Stimulated activated CD8-positive, alpha-beta memory T cell treated with anti-CD3 and anti-CD28 coated beads, Interleukin-12 subunit alpha, Interleukin-12 subunit beta, amount 100 ng/mL, for 24 hours (primary cell): Measurements from ENCODE around the gene MAN2A1.
A peak's percentile ranks its signal among the peaks of the same experiment; 100 is the strongest.

ENCODE experiments used
- DNase-seq: peaks from one replicate; pipeline ENCODE4 v3.0.0-alpha.2; 2020; ENCODE audit errors: extremely low read depth

MAN2A1 gene

DNA sequence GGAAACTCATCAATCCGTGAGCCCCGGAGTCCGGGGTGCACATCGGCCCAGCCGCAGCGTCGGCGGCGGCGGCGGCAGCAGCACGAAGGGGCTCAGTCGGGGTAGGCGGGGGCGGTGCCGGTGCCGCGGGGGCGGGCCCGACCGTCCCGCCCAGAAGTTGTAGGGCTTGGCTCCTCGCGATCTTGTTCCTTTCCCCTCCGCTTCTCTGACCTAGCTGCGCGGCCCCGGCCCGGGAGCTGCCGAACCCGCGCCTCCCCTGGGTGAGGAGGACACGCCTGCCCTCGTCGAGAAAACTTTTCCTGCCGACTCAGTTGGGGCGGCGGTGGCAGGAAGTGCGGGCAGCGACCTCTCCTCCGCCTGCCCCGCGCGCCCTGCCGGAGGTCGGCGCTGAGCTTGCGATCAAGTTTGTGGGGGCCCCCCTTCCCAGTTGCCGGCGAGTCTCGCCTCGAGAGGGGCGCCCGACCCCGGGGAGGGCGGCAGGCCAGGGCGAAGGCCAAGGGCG lies at the start of gene MAN2A1:
MAN2A1 (plus strand) TSS at position 188 of the 502 bp plus-strand sequence. CDS start 491 bp downstream, outside the sequence.
- peak; percentile 51 for DNase-seq

GRCh38 chr5:109640976-109641375 lies 48.8 kb upstream of the MAN2A1 start:
- no peak for DNase-seq

- DNase-seq: no peak
Observed at GRCh38 chr5:109643791-109644350, 45.9 kb upstream of the MAN2A1 start.

GRCh38 chr5:109644829-109645228 lies 44.9 kb upstream of the MAN2A1 start:
- no peak for DNase-seq

GRCh38 chr5:109645707-109646192 lies 44.0 kb upstream of the MAN2A1 start:
- no peak for DNase-seq

GRCh38 chr5:109649318-109649717 lies 40.4 kb upstream of the MAN2A1 start:
- no peak for DNase-seq

DNA sequence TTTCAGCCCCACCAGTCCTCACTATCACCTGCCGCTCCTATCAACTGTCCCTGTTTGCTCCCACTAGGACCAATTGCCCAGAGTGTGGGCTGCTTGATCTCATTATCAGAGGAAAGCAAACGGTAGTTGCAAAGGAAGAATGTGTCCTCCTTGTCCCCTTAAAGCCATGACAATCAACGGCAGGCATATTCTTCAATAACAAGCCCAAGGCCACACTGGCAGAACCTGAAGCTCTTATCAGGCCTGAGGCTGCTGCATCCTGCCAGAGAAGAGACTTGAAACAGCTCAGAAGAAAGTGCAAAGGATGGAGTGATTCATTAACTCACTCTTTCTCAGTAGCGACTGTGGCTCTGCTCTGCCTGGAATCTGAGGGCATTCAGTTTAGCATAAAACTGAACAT lies 39.2 kb upstream of the MAN2A1 start:
- no peak for DNase-seq

- no peak for DNase-seq
Observed at GRCh38 chr5:109652096-109652495, 37.6 kb upstream of the MAN2A1 start.

GRCh38 chr5:109653042-109653441 lies 36.7 kb upstream of the MAN2A1 start:
- DNase-seq: no peak

- DNase-seq: no peak
Observed at GRCh38 chr5:109653561-109654239, 36.0 kb upstream of the MAN2A1 start.

GRCh38 chr5:109654455-109654854 lies 35.3 kb upstream of the MAN2A1 start:
- DNase-seq: no peak

DNA sequence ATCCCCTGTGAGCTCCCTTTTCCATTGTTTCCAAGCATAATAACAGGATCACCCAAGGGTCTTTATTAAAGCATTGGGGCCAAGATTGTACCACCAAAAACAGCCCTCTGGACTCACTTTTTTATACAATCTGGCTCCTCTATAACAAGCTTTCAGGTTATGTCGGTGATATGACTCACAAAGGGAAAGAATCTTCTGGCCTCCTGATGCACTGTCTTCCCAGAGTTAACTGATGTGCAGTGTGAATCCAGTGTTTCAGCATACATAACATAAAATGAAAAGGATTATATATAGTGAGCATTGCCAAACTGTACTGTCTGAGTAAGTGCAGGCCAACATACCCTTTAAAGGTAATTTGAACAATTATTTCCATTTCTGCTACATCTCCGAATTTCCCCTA lies 33.9 kb upstream of the MAN2A1 start:
- no peak for DNase-seq

- DNase-seq: no peak
Observed at GRCh38 chr5:109656829-109657228, 32.9 kb upstream of the MAN2A1 start.

GRCh38 chr5:109659901-109660300 lies 29.8 kb upstream of the MAN2A1 start:
- DNase-seq: no peak

GRCh38 chr5:109660301-109660700 lies 29.4 kb upstream of the MAN2A1 start:
- DNase-seq: no peak

DNA sequence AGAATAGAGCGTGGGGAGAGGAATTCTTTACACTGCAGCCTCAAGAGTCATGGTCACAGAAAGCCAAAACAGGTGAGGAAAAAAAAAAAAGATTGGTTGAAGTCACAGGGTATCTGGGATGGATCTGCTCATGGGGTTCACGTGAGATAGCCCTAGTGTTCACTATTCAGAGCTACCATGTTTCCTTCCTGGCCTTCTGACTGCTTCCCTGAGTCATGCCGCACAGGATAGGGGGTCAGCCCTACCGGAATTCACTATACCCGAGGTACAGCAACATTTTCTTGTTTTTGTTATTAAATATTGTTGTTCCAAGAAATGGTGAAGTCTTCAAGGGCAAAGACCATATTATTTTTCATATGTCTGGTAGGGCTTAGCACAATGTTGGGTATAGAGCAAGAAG lies 21.5 kb upstream of the MAN2A1 start:
- no peak for DNase-seq

DNA sequence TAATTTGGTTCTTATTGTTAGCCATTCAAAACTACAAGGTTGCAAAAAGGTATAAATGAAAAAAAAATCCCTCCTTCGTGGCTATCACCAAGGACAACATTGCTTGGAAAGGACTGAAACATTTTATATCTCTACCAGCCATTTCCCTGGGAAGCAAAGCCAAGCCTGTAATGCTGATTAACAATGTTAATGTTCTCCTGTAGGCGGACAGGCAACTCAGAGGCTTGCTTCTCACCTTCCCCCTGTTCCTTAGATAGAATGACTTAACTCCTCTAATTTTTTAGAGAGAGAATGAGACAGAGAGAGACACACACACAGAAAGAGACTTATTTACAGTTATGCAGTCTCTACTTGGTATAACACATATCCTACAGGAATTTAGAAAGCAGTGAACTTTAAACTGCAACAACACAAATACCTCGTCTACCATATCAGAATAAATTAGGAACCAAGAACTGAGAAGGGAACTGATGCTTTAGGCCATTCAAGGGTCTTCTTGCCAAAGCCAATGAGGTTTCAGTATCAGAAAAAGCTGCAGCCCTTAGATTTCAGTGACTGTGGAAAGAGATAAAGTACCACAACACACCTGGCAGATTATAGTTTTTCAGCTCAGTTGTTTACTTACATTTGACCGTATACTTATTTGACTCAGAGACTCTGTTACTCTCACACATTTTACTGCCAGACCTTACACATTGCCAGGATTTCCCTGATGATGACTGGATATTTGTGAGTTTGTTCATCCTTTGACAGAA lies 20.9 kb upstream of the MAN2A1 start:
- no peak for DNase-seq

DNA sequence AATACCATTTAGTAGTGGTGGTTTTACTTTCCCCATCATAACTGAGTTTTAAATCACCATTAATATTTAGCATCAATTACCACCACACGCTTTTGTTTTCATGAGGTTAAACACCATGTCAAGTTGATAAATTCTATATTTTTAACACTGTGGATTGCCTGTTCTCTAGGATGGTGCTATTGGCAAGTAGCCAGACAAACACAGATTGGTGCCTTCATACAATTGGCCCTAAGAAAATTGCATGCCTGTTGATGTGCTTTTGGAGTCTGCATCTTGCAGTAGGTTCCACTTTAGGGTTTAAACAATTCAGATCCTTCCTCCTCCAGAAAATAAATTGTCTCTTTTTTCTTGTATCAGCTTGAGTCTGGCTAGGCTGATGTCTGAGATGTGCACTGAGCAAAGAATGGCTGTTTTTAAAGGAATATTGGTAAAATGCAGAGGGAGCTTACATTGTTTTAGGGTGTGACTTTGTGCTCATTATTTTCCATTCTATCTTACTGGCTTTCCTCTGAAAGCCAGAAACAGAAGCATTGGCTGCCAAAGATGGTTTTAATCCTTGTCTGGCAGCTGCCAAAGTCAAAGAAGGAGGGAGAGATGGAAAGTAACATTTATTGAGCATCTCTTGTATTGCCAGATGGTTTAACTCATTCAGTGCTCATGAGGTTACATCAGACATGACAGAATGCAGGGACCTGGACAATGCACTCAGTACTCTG lies 19.6 kb upstream of the MAN2A1 start:
- DNase-seq: no peak

- DNase-seq: no peak
Observed at GRCh38 chr5:109671136-109671535, 18.6 kb upstream of the MAN2A1 start.

DNA sequence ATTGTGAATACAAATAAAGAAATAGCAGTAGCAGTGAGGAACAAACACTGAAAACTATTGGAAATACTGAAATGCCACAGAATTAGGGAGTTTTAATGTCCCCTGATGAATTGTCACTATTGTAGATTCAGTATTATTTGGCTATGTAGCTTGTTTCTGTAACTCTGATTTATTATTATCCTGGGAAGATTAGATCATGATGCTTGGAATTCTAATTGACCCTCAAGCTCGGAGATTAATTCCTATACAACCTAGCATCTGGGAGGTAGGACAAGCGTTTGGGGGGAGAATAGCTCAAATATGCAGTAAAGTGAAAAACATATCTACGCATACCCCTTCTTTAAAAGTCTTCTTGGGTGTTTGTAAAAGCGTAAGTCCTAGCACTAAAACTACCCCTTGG lies 15.1 kb upstream of the MAN2A1 start:
- no peak for DNase-seq

- DNase-seq: no peak
Observed at GRCh38 chr5:109676920-109677319, 12.8 kb upstream of the MAN2A1 start.

DNA sequence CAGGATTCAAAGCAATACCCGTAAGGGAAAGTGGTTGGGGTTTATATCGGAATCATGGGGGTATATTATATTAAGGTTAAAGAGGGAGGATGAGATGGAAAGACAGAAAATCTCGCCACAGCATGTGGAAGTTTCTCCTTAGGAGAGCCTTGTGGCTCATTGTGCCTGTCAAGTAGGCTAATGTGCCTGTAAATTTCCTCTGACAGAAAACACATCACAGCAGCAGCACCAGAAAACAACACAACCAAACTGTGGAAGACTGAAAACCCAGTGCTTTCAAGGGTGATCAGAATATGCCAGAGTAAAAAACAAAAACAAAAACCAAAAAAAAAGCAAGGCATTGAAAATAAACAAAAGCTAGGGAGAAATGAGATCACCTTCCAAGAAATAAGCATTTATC lies 11.3 kb upstream of the MAN2A1 start:
- no peak for DNase-seq
